ENCODE results near the gene RASGEF1C. TPM values are rescaled to one million over a fixed set of nuclear protein-coding genes. Genes with fewer than 3 reads are reported as not detected.
"Not testable (repeated sequence)": the region's sequence is repeated elsewhere in the genome, so short reads cannot be mapped to it uniquely, and the experiment has no call there.

Gene RASGEF1C
- total RNA-seq, 1 donor from 2014 or later, result not detected

GRCh38 chr5:180210961-180211760, 2.1 kb upstream of the RASGEF1C start:
- no peak for DNase-seq (ENCODE audit: low spot score)

DNA sequence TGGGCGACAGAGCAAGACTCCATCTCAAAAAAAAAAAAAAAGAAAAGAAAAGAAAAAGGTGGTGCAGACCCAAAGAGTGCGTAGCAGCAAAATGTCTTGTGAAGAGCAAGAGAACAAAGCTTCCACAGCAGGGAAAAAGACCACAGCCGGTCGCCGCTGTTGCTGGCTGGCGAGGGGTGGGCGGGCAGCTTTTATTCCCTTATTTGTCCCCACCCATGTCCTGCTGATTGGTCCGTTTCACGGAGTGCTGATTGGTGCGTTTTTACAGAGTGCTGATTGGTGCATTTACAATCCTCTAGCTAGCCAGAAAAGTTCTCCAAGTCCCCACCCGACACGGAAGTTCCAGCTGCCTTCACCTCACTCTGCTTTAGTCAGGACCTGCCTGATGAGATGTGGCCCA, 1.1 kb upstream of the RASGEF1C start:
- DNase-seq (ENCODE audit: low spot score), result not testable (repeated sequence)

- no peak for DNase-seq (ENCODE audit: low spot score)
These were observed 453 bp downstream of the RASGEF1C start for GRCh38 chr5:180208435-180209081.

GRCh38 chr5:180208038-180208434, 975 bp downstream of the RASGEF1C start:
- DNase-seq (ENCODE audit: low spot score), result no peak

DNA sequence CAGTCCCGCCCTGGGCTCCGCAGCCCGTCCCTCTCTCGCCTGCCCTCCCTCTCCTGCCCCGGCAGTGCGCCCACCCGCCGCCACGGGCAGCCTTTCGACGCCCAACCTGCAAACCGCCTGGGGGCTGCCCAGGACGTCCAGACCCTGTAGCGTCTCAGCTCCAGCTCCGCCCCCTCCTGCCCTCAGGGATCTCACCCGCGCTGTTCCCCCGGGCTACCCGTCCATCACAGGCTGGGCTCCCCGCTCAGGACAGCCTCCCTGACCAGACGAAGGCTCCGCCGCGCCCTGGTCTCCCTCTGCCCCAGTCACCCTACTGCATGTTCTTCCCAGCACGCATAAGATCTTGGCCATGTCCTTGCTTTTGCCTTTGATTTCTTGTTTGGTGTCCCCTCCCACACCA, 1.4 kb downstream of the RASGEF1C start:
- no peak for DNase-seq (ENCODE audit: low spot score)

- no peak for DNase-seq (ENCODE audit: low spot score)
These were observed 2.0 kb downstream of the RASGEF1C start for GRCh38 chr5:180206993-180207392.

- no peak for DNase-seq (ENCODE audit: low spot score)
These were observed 3.1 kb downstream of the RASGEF1C start for GRCh38 chr5:180205916-180206315.

- no peak for DNase-seq (ENCODE audit: low spot score)
These were observed 4.7 kb downstream of the RASGEF1C start for GRCh38 chr5:180204276-180204819.

DNA sequence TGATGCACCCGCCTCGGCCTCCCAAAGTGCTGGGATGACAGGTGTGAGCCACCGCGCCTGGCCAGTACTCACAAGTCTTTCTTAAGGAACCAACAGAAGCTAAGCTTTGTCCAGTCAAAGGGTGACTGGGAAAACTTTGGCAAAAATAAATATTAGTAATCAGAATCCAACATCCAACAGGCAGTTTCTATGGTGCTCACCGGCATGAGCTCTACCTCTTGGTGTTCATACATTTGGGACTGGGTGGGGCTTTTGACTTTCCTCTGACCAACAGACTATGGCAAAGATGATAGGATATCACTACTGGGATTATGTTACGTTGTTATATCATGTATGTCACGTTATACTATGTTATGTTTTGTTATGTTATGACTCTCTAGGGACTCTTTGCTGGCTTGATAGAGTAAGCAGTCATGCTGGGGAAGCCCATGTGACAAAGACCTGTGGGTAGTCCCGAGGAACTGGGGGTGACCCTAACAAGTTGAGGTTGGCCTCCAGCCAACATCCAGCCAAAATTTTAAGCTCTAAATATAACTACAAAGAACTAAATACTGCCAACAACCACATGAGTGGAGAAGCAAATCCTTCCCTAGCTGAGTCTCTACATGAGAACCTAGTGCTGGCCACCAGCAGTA, 6.0 kb downstream of the RASGEF1C start:
- DNase-seq (ENCODE audit: low spot score), result no peak

DNA sequence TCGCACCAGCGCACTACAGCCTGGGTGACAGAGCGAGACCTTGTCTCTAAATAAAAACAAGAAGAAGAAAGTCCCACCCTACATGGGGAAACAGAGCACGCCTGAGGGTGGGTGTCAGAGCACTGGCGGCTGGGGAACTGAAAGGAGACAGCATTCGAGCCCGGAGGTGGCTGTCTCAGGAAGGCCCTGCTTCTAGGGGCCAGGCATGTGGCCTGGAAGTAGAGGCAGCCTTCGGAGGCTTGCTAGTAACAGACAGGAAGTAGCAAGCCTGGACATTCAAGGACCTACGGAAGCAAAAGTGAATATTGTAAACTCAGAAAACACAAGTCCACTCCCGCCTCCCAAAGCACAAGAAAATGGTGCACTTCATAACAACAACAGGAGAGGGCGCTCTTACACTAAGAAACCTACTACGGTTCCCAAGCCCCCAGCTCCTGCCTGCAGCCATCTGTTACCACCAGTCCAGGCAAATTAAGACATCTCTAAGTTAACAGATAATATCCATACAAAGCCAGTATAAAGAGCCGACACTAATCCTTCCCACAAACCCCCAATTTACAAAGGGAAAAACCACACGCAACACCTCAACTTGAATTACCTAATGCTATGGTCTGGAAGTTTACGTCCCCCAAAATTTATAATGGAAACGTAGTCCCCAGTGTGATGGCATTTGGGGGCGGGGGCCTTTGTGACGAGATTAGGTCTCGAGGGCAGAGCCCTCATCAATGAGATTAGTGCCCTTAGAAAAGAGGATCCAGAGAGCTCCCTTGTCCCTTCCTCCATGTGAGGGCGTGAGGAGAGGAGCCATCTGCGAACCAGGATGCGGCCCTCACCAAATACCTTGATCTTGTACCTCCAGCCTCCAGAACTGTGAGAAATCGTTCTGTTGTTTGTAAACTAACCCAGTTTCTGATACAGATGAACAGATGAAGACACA, 7.7 kb downstream of the RASGEF1C start:
- DNase-seq (ENCODE audit: low spot score), result no peak

GRCh38 chr5:180199390-180199789, 9.6 kb downstream of the RASGEF1C start:
- no peak for DNase-seq (ENCODE audit: low spot score)

GRCh38 chr5:180198208-180198607, 10.8 kb downstream of the RASGEF1C start:
- no peak for DNase-seq (ENCODE audit: low spot score)

DNA sequence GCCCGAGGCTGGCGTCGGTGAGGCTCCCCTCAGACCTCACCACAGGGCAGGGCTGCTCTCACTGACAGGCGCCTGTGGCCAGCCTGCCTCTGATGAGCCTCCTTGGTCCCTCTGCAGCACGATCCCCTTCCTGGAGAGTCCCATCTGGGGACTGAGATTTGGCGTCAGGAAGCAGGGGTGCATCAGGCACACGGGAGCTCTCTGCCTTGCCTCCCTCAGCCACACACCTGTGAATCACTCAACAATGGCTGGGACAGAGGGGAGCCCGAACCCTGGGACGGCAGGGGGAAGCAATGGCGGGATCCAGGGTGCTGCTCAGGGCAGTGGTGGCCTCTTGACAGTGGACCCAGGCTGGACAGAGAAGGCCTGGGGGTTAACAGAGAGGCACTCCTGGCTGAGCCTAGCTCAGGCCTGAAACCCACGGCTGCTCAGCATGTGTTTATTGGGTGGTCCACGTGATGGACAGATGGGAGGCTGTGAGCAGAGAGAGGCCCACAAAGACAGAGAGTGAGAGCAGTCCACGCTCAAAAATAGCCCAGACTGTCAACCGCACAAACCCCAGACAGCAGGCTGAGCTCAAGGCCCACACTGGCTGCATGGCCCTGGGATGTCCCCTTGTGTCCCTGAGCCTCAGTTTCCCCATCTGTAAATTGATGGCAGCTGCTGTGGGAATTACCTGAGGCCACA, 11.9 kb downstream of the RASGEF1C start:
- DNase-seq (ENCODE audit: low spot score), result no peak

GRCh38 chr5:180194410-180195345, 14.3 kb downstream of the RASGEF1C start:
- DNase-seq (ENCODE audit: low spot score), result no peak

GRCh38 chr5:180193749-180194375, 15.1 kb downstream of the RASGEF1C start:
- DNase-seq (ENCODE audit: low spot score), result no peak

DNA sequence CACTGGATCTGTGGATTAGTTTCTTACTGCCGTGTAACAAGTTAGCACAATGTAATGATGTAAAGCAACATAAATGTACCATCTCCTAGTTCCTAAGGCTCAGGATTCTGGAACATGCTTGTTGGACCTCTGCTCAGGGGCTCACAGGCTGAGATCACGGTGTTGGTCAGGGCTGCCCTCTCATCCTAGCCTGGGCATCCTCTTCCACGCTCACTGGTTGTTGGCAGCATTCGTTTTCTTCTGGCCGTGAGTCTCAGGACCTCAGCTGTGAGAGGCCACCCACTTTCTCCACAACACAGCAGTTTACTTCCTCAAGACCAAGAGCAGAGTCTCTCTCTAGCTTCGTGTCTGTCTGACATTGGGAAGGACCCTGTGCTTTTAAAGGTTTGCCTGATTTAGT, 17.3 kb downstream of the RASGEF1C start:
- DNase-seq (ENCODE audit: low spot score), result no peak

DNA sequence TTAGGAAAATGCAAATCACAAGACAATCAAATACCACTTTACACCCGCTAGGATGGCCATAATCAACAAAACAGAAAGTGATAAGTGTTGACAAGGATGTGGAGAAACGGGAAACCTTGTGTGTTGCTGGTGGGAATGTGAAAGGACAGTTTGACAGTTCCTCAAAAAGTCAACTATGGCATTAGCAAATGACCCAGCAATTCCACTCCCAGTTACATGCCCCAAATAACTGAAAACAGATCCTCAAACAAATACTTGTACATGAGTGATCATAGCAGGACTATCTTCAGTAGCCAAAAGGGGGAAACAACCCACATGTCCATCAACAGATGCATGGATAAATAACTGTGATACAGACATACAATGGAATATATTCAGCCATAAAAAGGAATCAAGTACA, 21.2 kb downstream of the RASGEF1C start:
- no peak for DNase-seq (ENCODE audit: low spot score)

GRCh38 chr5:180180846-180181245, 28.2 kb downstream of the RASGEF1C start:
- no peak for DNase-seq (ENCODE audit: low spot score)

DNA sequence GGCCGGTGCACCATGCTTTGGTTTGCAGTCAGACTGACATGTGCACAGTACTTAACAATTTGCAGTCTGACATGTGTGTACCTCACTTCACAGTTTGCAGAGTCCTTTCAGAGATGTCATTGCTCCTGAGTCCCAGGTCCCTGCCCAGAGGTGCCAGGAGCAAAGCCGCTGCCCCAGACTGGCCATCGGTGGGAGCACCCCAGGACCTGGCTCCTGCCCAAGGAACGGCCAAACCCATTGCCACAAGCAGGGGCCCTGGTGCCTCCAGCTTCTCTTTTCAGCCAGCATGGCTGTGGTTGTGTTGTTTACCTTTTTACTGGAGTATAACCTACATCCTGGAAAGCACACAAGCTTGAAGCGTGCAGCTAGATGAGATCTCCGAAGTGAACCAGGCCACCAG, 28.6 kb downstream of the RASGEF1C start:
- no peak for DNase-seq (ENCODE audit: low spot score)
